ENCODE data around the gene TRIM2.

TRIM2 gene

GRCh38 chr4:153333874-153334273 is 129.6 kb downstream of the TRIM2 start:
- DNase-seq (ENCODE audit: low read depth) = no peak

DNA sequence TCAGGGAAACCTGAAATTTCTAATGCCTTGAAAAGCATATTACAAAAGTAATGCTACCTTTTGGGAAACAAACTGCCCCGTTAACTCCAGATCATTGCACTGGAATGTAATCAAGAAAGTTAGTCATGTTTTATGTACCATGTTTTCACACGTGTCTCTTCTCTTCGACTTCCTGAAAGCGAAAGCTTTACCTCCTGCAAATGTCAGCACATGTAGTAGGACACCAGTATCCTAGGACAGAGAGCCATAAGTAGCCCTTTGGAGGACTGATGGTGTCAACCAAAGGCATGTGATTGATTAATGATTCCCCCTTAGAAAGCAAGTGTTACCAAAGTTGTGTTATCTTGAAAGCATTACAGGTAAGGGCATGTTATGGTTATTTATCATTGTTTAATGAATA is 131.4 kb downstream of the TRIM2 start:
- DNase-seq (ENCODE audit: low read depth) = peak; percentile 67

DNA sequence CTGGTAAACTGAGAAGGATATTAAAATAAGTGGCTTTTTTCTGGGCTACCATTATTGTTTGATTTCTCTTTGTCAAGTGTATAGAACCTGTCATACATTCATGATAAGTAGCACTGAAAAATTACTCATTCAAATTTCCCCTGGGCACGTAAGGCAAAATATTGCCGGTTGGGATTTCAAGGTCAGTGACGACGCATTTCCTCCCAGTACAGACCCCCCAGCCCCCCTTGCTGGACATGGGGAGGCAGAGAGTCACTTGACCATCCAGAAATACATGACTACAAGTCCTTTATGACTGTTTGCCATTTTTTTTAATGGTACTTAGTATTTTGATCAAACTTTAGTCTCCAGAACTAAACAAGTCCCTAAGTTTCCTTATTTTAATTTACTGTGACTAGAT is 133.4 kb downstream of the TRIM2 start:
- DNase-seq (ENCODE audit: low read depth) = no peak

- peak; percentile 71 for DNase-seq (ENCODE audit: low read depth)
Observed at GRCh38 chr4:153341575-153342090, 137.4 kb downstream of the TRIM2 start.

GRCh38 chr4:153342751-153343552 is 138.7 kb downstream of the TRIM2 start:
- no peak for DNase-seq (ENCODE audit: low read depth)

DNA sequence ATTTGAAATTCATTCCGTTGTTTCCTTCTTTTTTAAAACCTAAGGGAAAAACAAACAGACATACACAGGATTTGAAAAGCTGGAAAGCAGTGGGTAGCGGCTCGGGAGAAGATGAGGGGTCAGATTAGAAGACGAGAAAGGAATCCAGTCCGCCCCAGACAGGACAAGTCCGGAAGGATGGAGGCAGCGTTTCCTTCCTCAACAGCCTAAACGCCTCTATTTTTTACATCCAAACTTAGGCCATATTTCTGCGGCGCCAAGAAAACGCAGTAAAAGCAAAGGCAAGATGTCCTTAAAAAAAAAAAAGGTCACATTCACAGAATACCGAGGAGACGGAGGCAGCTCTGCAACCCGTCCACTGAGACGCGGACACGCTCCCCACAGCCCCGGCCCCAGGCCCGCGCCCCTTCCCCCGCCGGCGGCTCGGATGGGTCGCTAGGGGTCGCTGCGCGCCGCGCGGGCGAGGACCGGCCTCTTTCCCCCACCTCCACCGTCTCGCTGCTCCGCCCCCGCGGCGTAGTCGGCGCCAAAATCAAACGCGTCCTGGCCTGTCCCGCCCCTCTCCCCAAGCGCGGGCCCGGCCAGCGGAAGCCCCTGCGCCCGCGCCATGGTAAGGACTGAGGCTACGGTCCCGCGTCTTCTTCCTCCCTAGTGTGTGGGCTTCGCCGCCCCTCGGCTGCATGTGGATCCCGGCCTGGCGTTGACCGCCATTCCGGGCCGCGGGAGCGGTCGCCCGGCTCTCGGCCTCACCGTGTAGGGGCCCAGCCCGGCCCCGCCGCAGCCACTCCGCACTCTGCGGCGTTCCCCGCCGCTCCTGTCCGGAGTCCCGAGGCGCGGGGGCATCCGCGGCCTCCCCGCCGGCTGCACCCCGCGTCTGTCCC is 140.1 kb downstream of the TRIM2 start, which contains the start of gene MND1:
TSS of gene MND1 (plus strand) at position 558 of the 881 bp plus-strand sequence. CDS start at position 608, 50 bp downstream.
- peak; percentile 70 for DNase-seq (ENCODE audit: low read depth)

DNA sequence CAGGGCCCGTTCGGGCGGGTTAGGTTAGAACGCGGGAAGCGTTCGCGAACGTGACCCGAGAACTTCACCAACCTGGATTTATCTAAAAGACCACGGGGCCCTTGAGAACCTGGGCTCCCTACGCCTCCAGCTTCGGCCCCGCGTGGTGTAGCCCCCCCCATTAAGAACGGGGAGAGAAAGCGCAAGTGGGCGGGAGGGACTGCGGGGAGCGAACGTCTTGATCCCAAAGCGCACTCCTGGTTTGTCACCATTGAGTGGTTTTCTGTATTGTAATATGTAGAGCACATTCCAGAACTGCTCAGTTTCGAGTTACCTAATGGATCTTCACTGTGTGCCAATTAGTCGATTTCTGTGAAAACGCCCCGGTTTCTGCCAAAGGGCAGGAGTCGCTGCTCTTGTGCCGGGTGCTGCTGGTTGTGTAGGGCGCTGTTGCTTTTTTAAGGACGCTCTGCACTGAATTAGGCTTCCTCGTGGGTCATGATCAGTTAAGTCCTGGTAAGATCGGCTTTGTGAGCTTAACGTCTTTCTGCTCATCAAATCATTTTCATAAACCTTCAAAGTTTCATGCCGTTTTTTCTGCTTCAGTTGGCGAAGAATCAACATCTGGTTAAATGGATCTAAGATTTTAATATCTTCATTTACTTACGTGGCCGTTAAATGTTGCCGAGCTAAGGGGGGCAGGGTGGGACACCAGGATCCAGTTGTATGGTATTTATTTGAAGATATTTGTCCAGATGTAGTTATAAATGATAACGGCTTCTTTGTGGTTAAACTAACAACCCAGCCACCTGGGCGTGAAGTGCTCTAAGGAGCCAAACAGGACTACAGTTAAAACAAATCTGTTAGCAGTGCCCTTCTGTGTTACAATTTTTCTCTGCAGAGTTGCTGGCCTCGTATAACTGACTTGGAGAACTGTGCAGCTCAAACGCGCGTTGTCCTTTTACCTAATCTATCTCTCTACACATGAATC is 141.1 kb downstream of the TRIM2 start:
- peak; percentile 67 for DNase-seq (ENCODE audit: low read depth)

- DNase-seq (ENCODE audit: low read depth) = no peak
Observed at GRCh38 chr4:153346031-153346430, 141.8 kb downstream of the TRIM2 start.

GRCh38 chr4:153346563-153346962 is 142.3 kb downstream of the TRIM2 start:
- DNase-seq (ENCODE audit: low read depth) = no peak

GRCh38 chr4:153347117-153347516 is 142.9 kb downstream of the TRIM2 start:
- no peak for DNase-seq (ENCODE audit: low read depth)

DNA sequence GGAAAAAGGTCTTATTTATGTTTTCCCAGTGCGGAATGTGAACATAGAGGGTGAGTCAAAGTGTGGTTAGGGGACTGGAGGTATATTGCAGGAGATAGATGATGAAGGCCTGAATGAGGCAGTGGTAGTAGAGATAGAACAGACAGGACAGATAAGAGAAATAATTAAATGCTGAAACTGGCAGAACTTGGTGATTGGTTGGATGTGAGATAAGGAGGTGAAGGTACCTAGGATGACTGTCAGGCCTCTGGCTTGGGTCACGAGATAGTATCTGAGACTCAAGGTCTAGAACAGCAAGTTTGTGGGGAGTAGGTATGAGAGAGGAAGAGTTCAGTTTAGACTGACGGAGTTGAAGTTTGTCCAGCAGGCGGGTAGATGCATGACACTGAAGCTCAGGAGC is 143.8 kb downstream of the TRIM2 start:
- DNase-seq (ENCODE audit: low read depth) = peak; percentile 49

GRCh38 chr4:153349206-153349805 is 145.1 kb downstream of the TRIM2 start:
- DNase-seq (ENCODE audit: low read depth) = no peak

DNA sequence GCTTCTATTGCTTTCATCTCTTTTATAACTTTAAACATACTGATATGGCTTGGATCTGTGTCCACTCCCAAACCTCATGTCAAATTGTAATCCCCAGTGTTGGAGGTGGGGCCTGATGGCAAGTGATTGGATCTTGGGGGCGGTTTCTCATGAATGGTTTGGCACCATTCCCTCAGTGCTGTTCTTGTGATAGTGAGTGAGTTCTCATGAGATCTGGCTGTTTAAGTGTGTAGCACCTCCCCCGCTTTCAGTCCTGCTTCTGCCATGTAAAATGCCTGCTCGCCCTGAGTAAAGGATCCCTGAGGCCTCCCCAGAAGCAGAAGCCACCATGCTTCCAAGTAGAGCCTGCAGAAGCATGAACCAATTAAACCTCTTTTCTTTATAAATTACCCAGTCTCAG is 157.9 kb downstream of the TRIM2 start:
- DNase-seq (ENCODE audit: low read depth) = peak; percentile 39

GRCh38 chr4:153364061-153364460 is 159.8 kb downstream of the TRIM2 start:
- no peak for DNase-seq (ENCODE audit: low read depth)

DNA sequence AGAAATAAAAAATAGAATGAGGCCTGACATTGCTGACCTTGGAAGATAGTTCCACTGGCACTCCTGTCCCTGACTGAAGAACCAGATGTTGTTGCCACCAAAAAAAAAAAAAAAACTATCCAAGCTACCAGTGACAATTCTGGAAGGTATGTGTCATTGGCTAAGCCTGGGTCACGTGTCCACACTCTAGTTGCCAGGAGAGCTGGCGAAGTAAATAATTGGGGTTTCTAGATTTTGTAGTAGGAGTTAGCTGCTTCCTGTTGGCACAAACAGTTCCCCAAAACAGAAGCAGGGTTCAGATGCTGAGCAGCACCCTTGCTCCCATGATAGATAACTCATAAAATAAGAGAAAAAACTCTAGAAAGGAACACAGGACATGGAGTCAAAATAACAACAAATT is 160.8 kb downstream of the TRIM2 start:
- no peak for DNase-seq (ENCODE audit: low read depth)

GRCh38 chr4:153366486-153366885 is 162.2 kb downstream of the TRIM2 start:
- no peak for DNase-seq (ENCODE audit: low read depth)

DNA sequence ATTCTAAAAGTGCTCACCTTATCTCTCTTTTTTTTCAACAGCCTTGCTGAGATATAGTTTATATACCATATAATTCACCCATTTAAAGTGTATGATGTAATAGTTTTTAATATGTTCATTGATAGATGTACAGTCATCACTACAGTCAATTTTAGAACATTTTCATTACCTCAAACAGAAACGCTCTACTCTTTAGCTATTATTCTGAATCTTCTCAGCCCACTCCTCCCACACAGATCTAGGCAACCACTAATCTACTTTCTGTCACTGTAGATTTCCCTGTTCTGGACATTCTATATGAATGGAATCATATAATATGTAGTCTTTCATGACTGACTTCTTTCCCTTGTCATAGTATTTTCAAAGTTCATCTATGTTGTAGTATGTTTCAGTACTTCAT is 162.8 kb downstream of the TRIM2 start:
- DNase-seq (ENCODE audit: low read depth) = no peak

- no peak for DNase-seq (ENCODE audit: low read depth)
Observed at GRCh38 chr4:153369021-153369420, 164.8 kb downstream of the TRIM2 start.

DNA sequence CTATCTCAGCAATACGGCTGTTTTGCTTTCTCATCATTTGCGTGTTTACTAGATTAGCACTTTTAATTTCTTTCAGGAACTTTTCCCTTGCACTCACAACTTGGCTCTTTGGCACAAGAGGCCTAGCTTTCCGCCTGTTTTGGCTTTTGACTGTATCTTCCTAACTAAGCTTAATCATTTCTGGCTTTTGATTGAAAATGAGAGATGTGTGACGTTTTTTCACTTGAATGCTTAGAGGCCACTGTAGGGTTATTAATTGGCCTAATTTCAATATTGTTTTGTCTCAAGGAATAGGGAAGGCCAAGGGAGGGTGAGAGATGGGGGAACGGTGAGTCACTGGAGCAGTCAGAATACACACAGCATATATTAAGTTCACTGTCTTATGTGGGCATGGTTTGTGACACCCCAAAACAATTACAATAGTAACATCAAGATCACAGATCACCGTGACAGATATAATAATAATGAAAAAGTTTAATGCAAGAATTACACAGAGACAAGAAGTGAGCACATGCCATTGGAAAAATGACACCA is 167.5 kb downstream of the TRIM2 start:
- no peak for DNase-seq (ENCODE audit: low read depth)

GRCh38 chr4:153372967-153373562 is 168.8 kb downstream of the TRIM2 start:
- DNase-seq (ENCODE audit: low read depth) = no peak
